NCI-H1694 treated with DMSO at 0.1 percent for 48 hours (cell line): ENCODE measurements around the gene SCGB1C2.

ENCODE experiments used
- DNase-seq: peaks from one replicate; lab custom pipeline; 2025; lab: John Stamatoyannopoulos, UW

SCGB1C2 gene

GRCh38 chr17:172401-172800 lies 35.0 kb downstream of the SCGB1C2 start:
- DNase-seq: no peak

GRCh38 chr17:173166-173911 lies 36.0 kb downstream of the SCGB1C2 start:
- DNase-seq: no peak

GRCh38 chr17:177155-177554 lies 39.8 kb downstream of the SCGB1C2 start:
- no peak for DNase-seq

- no peak for DNase-seq
Observed at GRCh38 chr17:177762-178161, 40.4 kb downstream of the SCGB1C2 start.

- DNase-seq: peak; percentile 37
Observed at GRCh38 chr17:178292-179065, 41.1 kb downstream of the SCGB1C2 start.

- DNase-seq: no peak
Observed at GRCh38 chr17:179066-179432, 41.7 kb downstream of the SCGB1C2 start.

GRCh38 chr17:179781-180380 lies 42.5 kb downstream of the SCGB1C2 start:
- DNase-seq: peak; percentile 6

GRCh38 chr17:180381-181244 lies 43.2 kb downstream of the SCGB1C2 start:
- DNase-seq: no peak

- no peak for DNase-seq
Observed at GRCh38 chr17:181245-182049, 44.1 kb downstream of the SCGB1C2 start, which contains the start of gene DOC2B. Gene DOC2B, minus strand, starts transcription at chr17:181650. Its CDS starts 171 bp downstream, at chr17:181479.

GRCh38 chr17:182050-182751 lies 44.8 kb downstream of the SCGB1C2 start:
- no peak for DNase-seq

GRCh38 chr17:183021-183420 lies 45.7 kb downstream of the SCGB1C2 start:
- peak; percentile 62 for DNase-seq

- no peak for DNase-seq
Observed at GRCh38 chr17:185445-186138, 48.2 kb downstream of the SCGB1C2 start.

GRCh38 chr17:187130-187529 lies 49.8 kb downstream of the SCGB1C2 start:
- DNase-seq: no peak
